Naive thymus-derived CD8-positive, alpha-beta T cell (primary cell): ENCODE results near the gene CGAS. TPM values are rescaled to one million over a fixed set of nuclear protein-coding genes. Genes with fewer than 3 reads are reported as not detected.

Experiments used
- ATAC-seq, 2 donors: fragments of 150-1000 bp; cut with Tn5 transposase in 1 of 2; sonication (Bioruptor Pico), chemical (Tn5 transposase) in 1 of 2; 1 replicate in 1 of 2; 2 replicates in 1 of 2; pipeline ENCODE4 v1.10.0; 2021; ENCODE audit warnings: mild to moderate bottlenecking in 2 of 2, moderate library complexity in 2 of 2
- POLR2A ChIA-PET: fragments of 350-600 bp; sonication (Branson Sonifier 250); formaldehyde crosslinking; loops from one replicate; lab custom pipeline; 2021; ENCODE audit warnings: antibody characterized with exemption; lab: Charles Lee
- DNase-seq, 10 donors: peaks; one replicate each; pipeline versions ENCODE4 v3.0.0 to v3.0.0-alpha.2; 2020 to 2022
- H3K27ac Mint-ChIP-seq, 10 donors: one replicate each; pipeline ENCODE4 v1.8.0; 2020 to 2022; ENCODE audit warnings: mild to moderate bottlenecking in 10 of 10, mixed read lengths in 10 of 10, moderate library complexity in 4 of 10, inconsistent platforms in 1 of 10
- H3K27me3 Mint-ChIP-seq, 5 donors: one replicate each; pipeline ENCODE4 v1.8.0; 2021 to 2022; ENCODE audit warnings: mixed read lengths in 5 of 5
- H3K36me3 Mint-ChIP-seq, 3 donors: one replicate each; pipeline ENCODE4 v1.8.0; 2020 to 2022; ENCODE audit warnings: mixed read lengths in 3 of 3, mild to moderate bottlenecking in 2 of 3, inconsistent platforms in 1 of 3
- H3K4me1 Mint-ChIP-seq, 4 donors: one replicate each; pipeline ENCODE4 v1.8.0; 2021 to 2022; ENCODE audit warnings: mixed read lengths in 4 of 4
- H3K4me3 Mint-ChIP-seq, 10 donors: one replicate each; pipeline ENCODE4 v1.8.0; 2020 to 2022; ENCODE audit warnings: mild to moderate bottlenecking in 10 of 10, mixed read lengths in 10 of 10, moderate library complexity in 6 of 10, inconsistent platforms in 1 of 10
- H3K9me3 Mint-ChIP-seq, 9 donors: one replicate each; pipeline ENCODE4 v1.8.0; 2020 to 2022; ENCODE audit warnings: mixed read lengths in 9 of 9, mild to moderate bottlenecking in 3 of 9, inconsistent platforms in 1 of 9, moderate library complexity in 1 of 9
- polyA plus RNA-seq, 3 donors: library from polyadenylated mRNA; unstranded; fragments of 300-500 nt; fragmentation: Illumina TruSeq; gene quantifications; one replicate each; pipeline ENCODE4 v1.2.3, GENCODE V29; 2021
- total RNA-seq, 8 experiments: library from RNA in 2 of 8; stranded (reverse) in 2 of 8; gene quantifications; one replicate each; pipeline ENCODE4 v1.2.3 and lab custom pipeline; 2021 to 2026

Gene CGAS
- total RNA-seq (1 to 10 TPM; 5.2 to 5.4 TPM), polyA plus RNA-seq (1 to 10 TPM; 1.9 to 3.8 (median 2.0) TPM), total RNA-seq (lab: John Stamatoyannopoulos, UW) (2.5 to 33.5 (median 8.9) reads per million in 6 experiments)

DNA sequence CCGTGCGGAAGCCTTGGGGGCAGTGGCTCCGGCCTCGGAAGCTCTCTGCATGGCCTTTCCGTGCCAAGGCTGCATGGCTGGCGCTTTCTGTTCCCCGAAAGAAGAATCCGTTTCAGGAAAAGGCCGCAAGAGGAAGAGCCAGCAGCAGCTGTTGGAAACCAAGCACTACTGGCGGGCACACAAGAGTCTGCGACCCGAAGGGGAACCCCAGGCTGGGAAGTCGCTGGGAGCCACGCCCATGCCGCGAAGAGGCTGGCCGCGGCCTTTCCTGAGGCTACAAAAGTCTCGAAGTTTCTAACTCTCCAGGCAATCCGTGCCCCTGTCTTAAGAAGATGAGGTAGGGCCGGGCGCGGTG lies at the start of gene CGAS:
CGAS (minus strand) TSS at position 191 of the 355 bp plus-strand sequence; CDS start at position 75, 116 bp downstream.
- Mint-ChIP-seq H3K9me3 (no peaks in the 10 kb centered on the region), H3K4me3 (peak within 1 kb of the TSS; percentile 63 to 93 (median 89)), H3K27me3 (no peaks in the 10 kb centered on the region), H3K27ac (peak within 1 kb of the TSS; percentile 55 to 89 (median 80)), H3K4me1 (peaks cover 10 to 39% (median 31%) of the 10 kb centered on the region in 4 donors), H3K36me3 (peaks cover 0 to 6% (median 0%) of the 10 kb centered on the region in 3 donors)
- POLR2A ChIA-PET: interaction anchor here (1.0 to 3.3 kb wide), 4 partner anchors 9 to 831 kb away, joined by 3 to 65 read pairs (median 4); partner anchors contain the start of gene MTO1
- ATAC-seq (peak; percentile 79 to 86), DNase-seq (peak; percentile 45 to 72 (median 58))

- no peak for DNase-seq
- ATAC-seq: no peak
- Mint-ChIP-seq H3K4me3 (no peak overlapping the region), H3K9me3 (no peaks in the 10 kb centered on the region), H3K27me3 (no peaks in the 10 kb centered on the region), H3K4me1 (peaks cover 0 to 4% (median 0%) of the 10 kb centered on the region in 4 donors), H3K27ac (peak overlapping the region in 1 of 10 donors; percentile 37), H3K36me3 (peaks cover 4 to 86% (median 17%) of the 10 kb centered on the region in 3 donors)
- POLR2A ChIA-PET: interaction anchor here (0.9 kb wide), 1 partner anchor 10 kb away, joined by 3 read pairs; no protein-coding TSS in a partner anchor
These were observed 45.8 kb upstream of the CGAS start for GRCh38 chr6:73497915-73498314.

DNA sequence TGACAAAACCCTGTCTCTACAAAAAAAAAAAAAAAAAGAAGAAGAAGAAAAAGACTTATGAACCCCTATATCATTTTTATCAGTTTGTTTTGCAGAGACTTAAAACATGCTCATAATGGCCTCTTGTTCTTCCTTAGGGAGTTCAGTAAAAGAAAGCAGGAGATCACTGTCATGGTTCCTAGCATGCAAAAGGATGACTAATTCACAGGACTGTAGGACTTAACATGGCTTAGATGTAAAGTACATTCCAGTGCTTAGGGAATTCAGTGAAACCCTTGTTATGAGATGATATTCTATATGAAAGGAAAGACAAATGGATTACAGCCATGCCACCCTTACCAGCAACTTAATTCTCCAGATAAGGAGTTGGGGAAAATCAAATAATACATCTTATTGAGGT lies 39.3 kb upstream of the CGAS start:
- Mint-ChIP-seq H3K4me3 (no peak overlapping the region), H3K27ac (peak overlapping the region in 3 of 10 donors; percentile 27 to 69 (median 57)), H3K9me3 (no peaks in the 10 kb centered on the region), H3K36me3 (peaks cover 0 to 91% (median 34%) of the 10 kb centered on the region in 3 donors), H3K27me3 (no peaks in the 10 kb centered on the region), H3K4me1 (peaks cover 0 to 6% (median 0%) of the 10 kb centered on the region in 4 donors)
- POLR2A ChIA-PET: interaction anchor here (1.4 kb wide), 1 partner anchor 29 kb away, joined by 4 read pairs; the partner anchor contains the start of gene EEF1A1
- DNase-seq (no peak), ATAC-seq (no peak)

DNA sequence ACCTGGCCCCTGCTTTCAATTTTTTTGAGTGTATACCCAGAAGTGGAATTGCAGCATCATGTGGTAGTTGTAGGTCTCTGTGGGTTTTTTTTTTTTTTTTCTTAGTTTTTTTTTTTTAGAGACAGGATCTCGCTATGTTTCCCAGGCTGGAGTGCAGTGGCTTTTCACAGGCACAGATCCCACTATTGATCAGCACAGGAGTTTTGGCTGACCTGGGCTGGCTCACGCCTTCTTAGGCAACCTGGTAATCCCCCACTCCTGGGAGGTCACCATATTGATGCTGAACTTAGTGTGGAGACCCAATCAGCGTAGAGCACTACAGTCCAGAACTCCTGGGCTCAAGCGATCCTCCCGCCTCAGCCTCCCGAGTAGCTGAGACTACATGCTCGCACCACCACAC lies 35.4 kb upstream of the CGAS start:
- Mint-ChIP-seq H3K36me3 (peaks cover 0 to 94% (median 39%) of the 10 kb centered on the region in 3 donors), H3K9me3 (no peaks in the 10 kb centered on the region), H3K27ac (peak overlapping the region in 3 of 10 donors; percentile 10 to 35 (median 27)), H3K27me3 (no peaks in the 10 kb centered on the region), H3K4me1 (peaks cover 0 to 2% (median 0%) of the 10 kb centered on the region in 4 donors), H3K4me3 (no peak overlapping the region)
- POLR2A ChIA-PET: interaction anchor here (1.2 kb wide), 1 partner anchor 26 kb away, joined by 3 read pairs; the partner anchor contains the start of gene MTO1
- DNase-seq: no peak
- ATAC-seq: no peak

DNA sequence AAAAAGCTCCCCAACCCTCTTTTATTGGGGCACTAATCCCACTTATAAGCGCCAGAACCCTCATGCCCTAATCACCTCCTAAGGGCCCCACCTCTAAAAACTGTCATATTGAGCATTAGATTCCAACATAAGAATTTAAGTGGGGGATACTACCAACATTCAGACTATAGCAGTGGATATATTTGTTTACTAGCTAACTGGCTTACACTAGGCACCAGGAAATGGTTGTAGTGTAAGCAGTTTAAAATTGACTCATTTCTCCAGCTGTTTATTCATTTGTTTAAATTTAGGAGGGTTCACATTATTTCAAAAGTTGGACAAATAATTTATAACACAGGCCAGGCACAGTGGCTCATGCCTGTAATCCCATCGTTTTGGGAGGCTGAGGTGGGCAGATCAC lies 32.3 kb upstream of the CGAS start:
- peak overlapping the region in 1 of 10 donors; percentile 4 for H3K27ac Mint-ChIP-seq
- ATAC-seq (no peak), DNase-seq (no peak)
- H3K4me1 Mint-ChIP-seq: peaks cover 0 to 3% (median 0%) of the 10 kb centered on the region in 4 donors
- H3K9me3 Mint-ChIP-seq: no peaks in the 10 kb centered on the region
- no peak overlapping the region for H3K4me3 Mint-ChIP-seq
- POLR2A ChIA-PET: interaction anchor here (2.0 kb wide), 1 partner anchor 23 kb away, joined by 9 read pairs; the partner anchor contains the start of gene MTO1
- no peaks in the 10 kb centered on the region for H3K27me3 Mint-ChIP-seq
- peaks cover 0 to 93% (median 37%) of the 10 kb centered on the region in 3 donors for H3K36me3 Mint-ChIP-seq

- no peaks in the 10 kb centered on the region for H3K27me3 Mint-ChIP-seq
- no peak overlapping the region for H3K4me3 Mint-ChIP-seq
- ATAC-seq: no peak
- no peak for DNase-seq
- no peaks in the 10 kb centered on the region for H3K9me3 Mint-ChIP-seq
- POLR2A ChIA-PET: interaction anchor here (0.7 kb wide), 1 partner anchor 43 kb away, joined by 8 read pairs; no protein-coding TSS in a partner anchor
- peaks cover 0 to 94% (median 28%) of the 10 kb centered on the region in 3 donors for H3K36me3 Mint-ChIP-seq
- peaks cover 0 to 3% (median 0%) of the 10 kb centered on the region in 4 donors for H3K4me1 Mint-ChIP-seq
- H3K27ac Mint-ChIP-seq: no peak overlapping the region
These were observed 29.9 kb upstream of the CGAS start for GRCh38 chr6:73481969-73482368.

- DNase-seq (no peak), ATAC-seq (no peak)
- peaks cover 0 to 92% (median 15%) of the 10 kb centered on the region in 3 donors for H3K36me3 Mint-ChIP-seq
- H3K27me3 Mint-ChIP-seq: no peaks in the 10 kb centered on the region
- H3K9me3 Mint-ChIP-seq: no peaks in the 10 kb centered on the region
- H3K27ac Mint-ChIP-seq: peak overlapping the region in 1 of 10 donors; percentile 24
- peaks cover 0 to 8% (median 3%) of the 10 kb centered on the region in 4 donors for H3K4me1 Mint-ChIP-seq
- POLR2A ChIA-PET: no interaction called here
- H3K4me3 Mint-ChIP-seq: no peak overlapping the region
These were observed 25.3 kb upstream of the CGAS start for GRCh38 chr6:73477407-73477806.

DNA sequence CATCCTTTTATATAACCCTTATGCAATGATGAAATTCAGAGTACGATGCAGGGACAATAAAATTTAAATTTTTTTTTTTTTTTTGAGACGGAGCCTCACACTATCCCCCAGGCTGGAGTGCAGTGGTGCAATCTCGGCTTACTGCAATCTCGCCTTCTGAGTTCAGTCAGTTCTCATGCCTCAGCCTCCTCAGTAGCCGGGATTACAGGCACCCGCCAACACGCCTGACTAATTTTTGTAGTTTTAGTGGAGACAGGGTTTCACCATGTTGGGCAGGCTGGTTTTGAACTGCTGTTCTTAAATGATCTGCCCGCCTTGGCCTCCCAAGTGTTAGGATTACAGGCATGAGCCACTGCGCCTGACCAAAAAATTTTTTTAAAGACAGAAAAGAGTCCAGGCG lies 24.6 kb upstream of the CGAS start:
- Mint-ChIP-seq H3K4me3 (no peak overlapping the region), H3K27ac (no peak overlapping the region), H3K4me1 (peaks cover 0 to 13% (median 4%) of the 10 kb centered on the region in 4 donors), H3K27me3 (no peaks in the 10 kb centered on the region), H3K36me3 (peaks cover 0 to 92% (median 9%) of the 10 kb centered on the region in 3 donors), H3K9me3 (no peaks in the 10 kb centered on the region)
- POLR2A ChIA-PET: interaction anchor here (0.7 kb wide), 1 partner anchor 104 kb away, joined by 3 read pairs; no protein-coding TSS in a partner anchor
- no peak for DNase-seq
- no peak for ATAC-seq

DNA sequence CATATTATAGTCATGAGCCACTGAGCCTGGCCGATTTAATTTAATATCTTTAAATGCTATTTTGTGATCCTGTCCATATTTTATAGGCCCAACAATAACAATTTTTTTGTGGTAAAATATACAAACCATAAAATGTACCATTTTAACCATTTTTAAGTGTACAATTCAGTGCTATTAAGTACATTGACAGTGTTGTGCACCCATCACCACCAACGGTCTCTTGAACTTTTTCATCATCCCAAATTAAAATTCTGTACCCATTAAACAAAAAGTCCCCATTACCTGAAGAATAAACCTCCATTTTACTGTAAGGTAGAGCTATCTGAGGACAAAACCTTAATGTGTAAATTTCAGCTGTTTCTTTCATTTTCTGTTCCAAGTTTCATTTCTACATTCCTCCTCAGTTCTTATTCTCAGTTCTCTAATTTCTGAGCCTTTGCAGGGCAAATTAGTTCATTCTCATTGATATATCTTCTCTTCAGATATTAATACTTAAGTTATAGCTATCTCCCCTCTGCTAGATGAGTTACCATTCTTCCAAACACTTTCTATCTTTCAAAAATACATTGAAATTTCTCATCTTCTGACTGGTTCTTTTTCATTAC lies 19.7 kb upstream of the CGAS start:
- ATAC-seq (no peak), DNase-seq (no peak)
- Mint-ChIP-seq H3K9me3 (no peaks in the 10 kb centered on the region), H3K36me3 (peaks cover 0 to 92% (median 2%) of the 10 kb centered on the region in 3 donors), H3K27ac (peak overlapping the region; percentile 4 to 65 (median 42)), H3K27me3 (no peaks in the 10 kb centered on the region), H3K4me3 (peak overlapping the region in 2 of 10 donors; percentile 40 to 50), H3K4me1 (peaks cover 0 to 24% (median 3%) of the 10 kb centered on the region in 4 donors)
- POLR2A ChIA-PET: interaction anchor here (0.6 to 1.9 kb wide), 3 partner anchors 10 to 50 kb away, joined by 3 to 5 read pairs (median 4); partner anchors contain the start of gene MTO1

DNA sequence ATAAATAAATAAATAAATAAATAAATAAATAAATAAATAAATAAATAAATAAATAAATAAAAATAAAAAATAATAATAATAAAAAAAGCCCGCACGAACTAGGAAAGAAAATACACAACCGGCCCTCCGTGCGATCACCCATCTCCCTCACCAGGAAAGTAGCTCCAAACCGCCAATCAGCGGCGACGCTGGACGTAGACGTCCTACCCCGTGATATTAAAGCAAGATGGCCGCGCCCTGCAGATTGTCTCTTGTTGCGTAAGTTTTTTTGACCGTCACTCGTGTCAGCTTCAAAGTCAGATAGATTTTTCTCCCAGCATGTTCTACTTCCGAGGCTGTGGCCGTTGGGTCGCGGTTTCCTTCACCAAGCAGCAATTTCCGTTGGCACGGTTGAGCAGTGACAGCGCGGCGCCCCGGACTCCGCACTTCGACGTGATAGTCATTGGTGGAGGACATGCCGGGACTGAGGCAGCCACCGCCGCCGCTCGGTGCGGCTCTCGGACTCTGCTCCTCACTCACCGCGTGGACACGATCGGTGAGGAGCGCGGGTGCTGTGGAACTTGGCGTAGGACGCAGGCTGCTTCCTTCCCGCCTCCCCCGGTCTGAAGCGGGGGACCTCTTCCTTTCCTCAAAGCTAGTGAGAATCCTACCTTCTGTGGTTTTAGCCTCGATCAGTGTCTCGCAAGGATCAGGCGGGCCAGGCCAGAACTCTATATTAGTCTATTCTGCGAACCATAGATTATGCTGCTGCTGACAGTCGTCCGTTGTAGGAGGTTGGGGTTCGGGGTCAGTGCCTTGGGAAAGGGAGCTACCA lies 9.6 kb upstream of the CGAS start, which contains the start of gene MTO1:
MTO1 (plus strand) TSS at position 201 of the 814 bp plus-strand sequence; CDS start at position 319, 118 bp downstream.
- POLR2A ChIA-PET: interaction anchor here (0.6 to 3.2 kb wide), 23 partner anchors 9 to 842 kb away, joined by 3 to 65 read pairs (median 5); partner anchors contain the start of genes CGAS, DDX43, EEF1A1 and SLC17A5
- H3K4me3 Mint-ChIP-seq: peak within 1 kb of the TSS; percentile 93 to 100 (median 97)
- peak within 1 kb of the TSS; percentile 94 to 99 (median 98) for H3K27ac Mint-ChIP-seq
- DNase-seq (peak; percentile 66 to 91 (median 81)), ATAC-seq (peak; percentile 93 to 95)
- H3K36me3 Mint-ChIP-seq: peaks cover 0 to 24% (median 5%) of the 10 kb centered on the region in 3 donors
- no peaks in the 10 kb centered on the region for H3K27me3 Mint-ChIP-seq
- no peaks in the 10 kb centered on the region for H3K9me3 Mint-ChIP-seq
- peaks cover 4 to 49% (median 29%) of the 10 kb centered on the region in 4 donors for H3K4me1 Mint-ChIP-seq

DNA sequence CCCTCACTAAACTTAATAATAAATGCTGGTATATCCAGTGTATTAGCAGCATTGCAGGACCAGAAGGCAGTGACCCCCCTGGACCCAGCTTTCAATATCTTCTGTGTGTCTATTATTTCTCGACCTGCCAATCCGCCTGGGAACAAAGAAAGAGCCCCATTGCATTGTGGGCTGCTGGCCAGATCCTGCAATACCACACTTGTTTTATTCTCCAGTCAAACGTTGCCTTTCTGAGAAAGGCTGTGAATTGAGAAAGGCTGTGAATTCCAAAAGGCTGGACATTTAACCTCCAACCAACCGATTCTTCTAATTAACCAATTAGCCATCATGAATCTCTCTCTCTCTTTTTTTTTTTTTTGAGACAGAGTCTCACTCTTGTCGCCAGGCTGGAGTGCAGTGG lies 8.0 kb upstream of the CGAS start:
- Mint-ChIP-seq H3K4me1 (peaks cover 5 to 46% (median 32%) of the 10 kb centered on the region in 4 donors), H3K9me3 (no peaks in the 10 kb centered on the region), H3K36me3 (peaks cover 0 to 11% (median 4%) of the 10 kb centered on the region in 3 donors), H3K27ac (peak overlapping the region; percentile 63 to 99 (median 84)), H3K4me3 (peak overlapping the region; percentile 15 to 98 (median 57)), H3K27me3 (no peaks in the 10 kb centered on the region)
- POLR2A ChIA-PET: interaction anchor here (0.7 to 3.2 kb wide), 4 partner anchors 8 to 193 kb away, joined by 3 to 65 read pairs (median 43); partner anchors contain the start of genes CGAS, EEF1A1 and SLC17A5
- no peak for DNase-seq
- no peak for ATAC-seq
